K562 (cell line): Measurements from ENCODE around the gene STK4.

Experiments used
- E2F4 ChIP-seq: sonication (generic); formaldehyde crosslinking; IDR thresholded peaks from 2 replicates; pipeline ENCODE4 v1.8.0; 2022; ENCODE audit warnings: mild to moderate bottlenecking, low read depth, missing genetic modification reagents
- ZZZ3 ChIP-seq: fragments of 450-650 bp; IDR thresholded peaks from 2 replicates; pipeline ENCODE4 v1.6.1; 2016; ENCODE audit warnings: antibody characterized with exemption, mild to moderate bottlenecking, moderate library complexity

DNA sequence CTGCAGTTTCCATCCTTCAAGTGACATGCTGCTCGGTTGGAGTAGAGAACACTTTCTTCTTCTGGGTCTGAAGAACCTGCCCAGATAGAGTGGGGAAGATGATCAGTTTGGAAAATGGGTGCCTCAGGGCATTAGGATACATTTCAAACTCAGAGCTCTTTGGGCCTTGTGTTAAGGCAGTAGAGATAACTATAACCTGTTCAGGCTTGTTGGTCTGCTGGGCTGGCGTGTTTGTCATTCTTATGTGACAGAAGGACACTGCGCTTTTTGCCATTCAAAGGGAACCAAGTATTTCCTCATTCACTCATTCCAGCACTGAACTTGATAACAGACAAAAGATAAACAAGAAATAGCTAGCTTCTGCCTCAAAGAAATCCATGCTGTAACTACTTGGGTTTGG, 9.9 kb upstream of the STK4 start:
- TF ChIP-seq E2F4, result no peak
- no peak for TF ChIP-seq ZZZ3
